D721Med (cell line): Measurements from ENCODE around the gene JMJD1C.

Experiments used
- DNase-seq: peaks from one replicate; pipeline ENCODE4 v3.0.0; 2011; ENCODE audit warnings: low spot score; ENCODE audit not compliant: insufficient read length
- FAIRE-seq: peaks from 2 replicates; lab custom pipeline; 2011; peaks lifted over from hg19 to GRCh38; lab: Jason Lieb, UNC
- CTCF ChIP-seq: IDR thresholded peaks from 2 replicates; pipeline ENCODE4 v1.5.1; 2012; ENCODE audit warnings: mild to moderate bottlenecking, control low read depth; ENCODE audit not compliant: insufficient read depth; ENCODE audit errors: missing control alignments

The JMJD1C gene

DNA sequence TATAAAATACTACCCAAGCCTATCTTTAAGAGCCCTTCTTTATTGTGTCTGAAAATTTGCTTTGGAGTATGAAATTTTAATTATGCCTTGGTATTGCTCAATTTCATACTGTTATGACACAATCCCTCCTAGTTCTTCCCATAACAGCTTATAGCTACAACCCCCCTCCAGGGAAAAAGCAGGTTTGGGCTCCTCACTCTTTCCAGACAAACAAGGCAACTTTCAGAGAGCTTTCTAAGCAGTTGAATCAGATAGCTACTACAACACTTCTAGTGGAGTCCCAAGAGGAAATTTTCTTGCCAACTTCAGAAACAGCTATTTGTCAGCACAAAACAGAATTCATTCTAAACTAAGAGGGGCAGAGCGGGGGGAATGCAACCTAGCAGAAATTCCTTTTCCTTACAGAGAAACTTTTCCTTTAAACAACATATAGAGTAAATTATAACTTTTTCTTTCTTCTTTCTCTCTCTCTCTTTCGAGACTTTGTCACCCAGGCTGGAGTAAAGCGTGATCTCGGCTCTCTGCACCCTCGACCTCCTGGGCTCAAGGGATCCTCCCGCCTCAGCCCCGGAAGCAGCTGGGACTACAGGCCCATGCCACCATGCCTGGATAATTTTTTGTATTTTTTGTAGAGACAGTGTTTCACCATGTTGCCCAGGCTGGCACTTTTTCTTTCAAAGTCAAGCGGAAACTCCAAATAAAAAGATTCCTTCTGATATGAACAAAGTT, 26.0 kb upstream of the JMJD1C start:
- no peak for DNase-seq

GRCh38 chr10:63489838-63490237, 24.1 kb upstream of the JMJD1C start:
- FAIRE-seq, result no peak
- no peak for TF ChIP-seq CTCF
- no peak for DNase-seq

More for the DNA sequence above, 26.0 kb upstream of the JMJD1C start:
- no peak for FAIRE-seq
- no peak for TF ChIP-seq CTCF

- TF ChIP-seq CTCF, result no peak
- DNase-seq, result no peak
- FAIRE-seq, result no peak
Observed at GRCh38 chr10:63487990-63488389, 22.2 kb upstream of the JMJD1C start.

DNA sequence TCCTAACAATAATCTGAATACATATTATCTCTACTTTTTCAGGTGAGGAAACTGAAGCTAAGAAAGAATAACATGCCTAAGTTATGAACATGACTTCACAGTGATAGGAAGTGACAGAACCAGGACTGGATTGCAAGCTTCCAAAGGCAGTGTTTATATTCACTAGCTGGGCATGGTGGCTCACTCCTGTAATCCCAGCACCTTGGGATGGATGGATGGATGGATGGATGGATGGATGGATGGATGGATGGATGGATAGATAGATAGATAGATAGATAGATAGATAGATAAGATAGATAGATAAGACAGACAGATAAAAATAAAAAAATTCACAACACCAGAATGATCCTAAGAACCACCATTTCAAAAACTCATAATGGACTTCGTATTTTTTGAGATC, 18.2 kb upstream of the JMJD1C start:
- no peak for FAIRE-seq
- DNase-seq, result no peak
- TF ChIP-seq CTCF, result no peak

DNA sequence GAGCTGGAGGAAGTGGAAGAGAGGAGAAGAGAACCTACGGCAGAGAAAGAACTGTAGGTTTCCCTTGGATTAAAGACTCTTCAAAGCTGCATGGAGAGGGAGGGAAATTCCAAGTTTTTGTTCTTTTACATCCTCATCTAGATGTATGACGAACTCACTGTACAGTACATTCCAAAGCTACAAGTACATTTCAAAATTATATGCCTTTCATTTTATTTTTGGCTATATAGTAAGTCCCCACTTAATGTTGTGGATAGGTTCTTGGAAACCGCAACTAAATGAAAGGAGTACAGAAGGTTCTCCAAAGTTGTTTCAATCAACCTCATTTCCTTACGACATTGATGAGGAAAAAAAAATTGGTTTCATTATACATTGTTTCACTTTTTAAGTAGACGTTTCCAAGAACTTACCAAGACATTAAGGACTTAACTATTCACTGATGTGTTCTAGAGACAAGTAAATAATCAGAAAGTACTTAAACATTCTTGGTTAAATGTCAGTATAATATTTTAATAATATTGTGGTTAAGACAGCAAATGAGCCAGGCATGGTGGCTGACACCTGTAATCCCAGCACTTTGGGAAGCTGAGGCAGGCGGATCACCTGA, 16.1 kb upstream of the JMJD1C start:
- no peak for TF ChIP-seq CTCF
- no peak for FAIRE-seq

GRCh38 chr10:63480237-63480636, 14.5 kb upstream of the JMJD1C start:
- DNase-seq (no peak), FAIRE-seq (no peak)
- no peak for TF ChIP-seq CTCF

More for the DNA sequence above, 16.1 kb upstream of the JMJD1C start:
- DNase-seq, result no peak

- no peak for TF ChIP-seq CTCF
- FAIRE-seq (no peak), DNase-seq (no peak)
Observed at GRCh38 chr10:63478564-63478963, 12.8 kb upstream of the JMJD1C start.
